Measurements from ENCODE around the gene TM7SF3.

DNA sequence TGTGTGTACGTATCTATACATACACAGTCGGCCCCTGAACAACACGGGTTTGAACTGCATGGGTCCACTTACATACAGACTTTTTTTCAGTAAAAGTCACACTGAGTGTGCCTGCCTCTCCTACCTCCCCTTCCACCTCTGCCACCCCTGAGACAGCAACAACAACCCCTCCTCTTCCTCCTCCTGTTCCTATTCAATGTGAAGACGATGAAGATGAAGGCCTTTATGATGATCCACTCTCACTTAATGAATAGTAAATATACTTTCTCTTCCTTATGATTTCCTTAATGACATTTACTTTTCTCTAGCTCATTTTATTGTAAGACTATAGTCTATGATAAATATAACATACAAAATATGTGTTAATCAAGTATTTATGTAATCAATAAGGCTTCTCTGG is 25.5 kb downstream of the TM7SF3 start:
- TF ChIP-seq POLR2AphosphoS5 (IDR thresholded peaks at IDR 0.05; ENCODE audit: borderline replicate concordance, low read depth, low read length) (no peak), EZH2 (IDR thresholded peaks at IDR 0.05) (no peak), FOXP2 (optimal IDR thresholded peaks at IDR 0.05; ENCODE audit: control extremely low read depth, extremely low read length, insufficient read depth) (no peak)

Measured in SK-N-MC (cell line).